Activated naive CD4-positive, alpha-beta T cell treated with anti-CD3 and anti-CD28 coated beads, Interleukin-2, amount 10 ng/mL, durations not matched to agents 5 hours and 36 hours (primary cell): ENCODE results near the gene SELENOF. TPM values are rescaled to one million over a fixed set of nuclear protein-coding genes. Genes with fewer than 3 reads are reported as not detected.

Experiments used
- total RNA-seq, 2 experiments: library from RNA; stranded (reverse); gene quantifications; one replicate each; pipeline ENCODE4 v1.2.3, GENCODE V29; 2021

Gene SELENOF
- 100 to 1,000 TPM; 146 to 168 TPM for total RNA-seq

GRCh38 chr1:86913896-86914600 is at the start of gene SELENOF:
Gene SELENOF (minus strand): TSS chr1:86914126. CDS start chr1:86914111, 15 bp downstream.

GRCh38 chr1:86914601-86914997 is 673 bp upstream of the SELENOF start, which contains the start of gene HS2ST1:
Gene HS2ST1 (plus strand): TSS chr1:86914635.

Other genes starting within 250 kb of the SELENOF start
- gene SH3GLB1, start 209.6 kb downstream of the SELENOF start, total RNA-seq = 10 to 100 TPM; 61.3 to 61.9 TPM
- gene HS2ST1, start 509 bp upstream of the SELENOF start, total RNA-seq = 10 to 100 TPM; 18.0 to 20.0 TPM